ENCODE results near the gene MYMK.

The MYMK gene

DNA sequence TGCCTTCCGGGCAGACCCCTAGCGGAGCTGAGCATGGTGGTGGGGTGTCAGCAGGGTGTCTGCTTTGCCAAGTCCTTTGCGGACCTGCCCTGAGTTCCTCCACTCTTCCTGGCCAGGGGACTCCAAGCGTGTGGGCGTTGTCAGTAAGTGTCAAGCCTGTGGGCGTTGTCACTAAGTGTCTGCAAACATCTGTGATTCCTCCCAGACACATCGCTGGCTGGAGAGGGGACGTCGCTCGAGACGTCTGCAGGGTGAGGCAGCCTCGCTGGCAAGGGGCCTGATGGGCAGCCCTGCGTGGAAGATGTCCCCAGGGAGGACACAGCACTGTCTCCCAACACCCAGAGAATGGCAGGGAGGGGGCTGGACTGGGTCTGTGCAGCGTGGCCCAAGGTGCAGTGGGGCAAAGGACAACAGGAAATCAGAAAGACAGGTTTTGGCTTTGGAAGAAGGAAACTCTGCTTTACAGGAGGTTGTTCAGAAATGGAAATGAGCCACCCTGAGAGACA, 38.6 kb upstream of the MYMK start:
- in situ Hi-C loops (cut with HindIII; ENCODE audit: low sequenced_read_pairs): no loop called here
- TF ChIP-seq CTCF (IDR thresholded peaks at IDR 0.05; ENCODE audit: low read depth, low read length): no peak
- H3K4me3 ChIP-seq (ENCODE audit: low read depth, low read length): no peak overlapping the region
- DNase-seq (ENCODE audit: low read depth, low spot score): no peak

DNA sequence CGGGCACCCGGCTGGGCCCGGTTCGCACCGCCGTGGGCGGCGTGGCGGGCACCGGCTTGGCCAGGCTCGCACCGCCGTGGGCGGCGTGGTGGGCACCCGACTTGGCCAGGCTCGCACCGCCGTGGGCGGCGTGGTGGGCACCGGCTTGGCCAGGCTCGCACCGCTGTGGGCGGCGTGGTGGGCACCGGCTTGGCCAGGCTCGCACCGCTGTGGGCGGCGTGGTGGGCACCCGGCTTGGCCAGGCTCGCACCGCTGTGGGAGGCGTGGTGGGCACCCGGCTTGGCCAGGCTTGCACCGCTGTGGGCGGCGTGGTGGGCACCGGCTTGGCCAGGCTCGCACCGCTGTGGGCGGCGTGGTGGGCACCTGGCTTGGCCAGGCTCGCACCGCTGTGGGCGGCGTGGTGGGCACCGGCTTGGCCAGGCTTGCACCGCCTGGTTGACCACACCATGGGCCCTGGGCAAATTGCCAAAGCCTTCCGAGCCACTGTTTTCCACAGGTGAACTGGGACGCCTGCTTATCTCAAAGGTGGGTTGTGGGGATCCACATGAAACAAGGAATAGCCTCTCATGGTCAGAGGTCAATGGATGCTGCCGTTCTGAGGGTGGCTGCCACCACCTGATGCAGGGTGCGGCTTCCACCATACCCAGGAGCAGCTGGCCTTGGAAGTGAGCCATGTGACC, 38.0 kb upstream of the MYMK start:
- no peak for DNase-seq (ENCODE audit: low read depth, low spot score)
- no peak for TF ChIP-seq CTCF (IDR thresholded peaks at IDR 0.05; ENCODE audit: low read depth, low read length)
- no peak overlapping the region for H3K4me3 ChIP-seq (ENCODE audit: low read depth, low read length)
- in situ Hi-C loops (cut with HindIII; ENCODE audit: low sequenced_read_pairs): no loop called here

GRCh38 chr9:133561976-133562554, 37.3 kb upstream of the MYMK start:
- no peak for TF ChIP-seq CTCF (IDR thresholded peaks at IDR 0.05; ENCODE audit: low read depth, low read length)
- in situ Hi-C loops (cut with HindIII; ENCODE audit: low sequenced_read_pairs): no loop called here
- no peak overlapping the region for H3K4me3 ChIP-seq (ENCODE audit: low read depth, low read length)
- no peak for DNase-seq (ENCODE audit: low read depth, low spot score)

DNA sequence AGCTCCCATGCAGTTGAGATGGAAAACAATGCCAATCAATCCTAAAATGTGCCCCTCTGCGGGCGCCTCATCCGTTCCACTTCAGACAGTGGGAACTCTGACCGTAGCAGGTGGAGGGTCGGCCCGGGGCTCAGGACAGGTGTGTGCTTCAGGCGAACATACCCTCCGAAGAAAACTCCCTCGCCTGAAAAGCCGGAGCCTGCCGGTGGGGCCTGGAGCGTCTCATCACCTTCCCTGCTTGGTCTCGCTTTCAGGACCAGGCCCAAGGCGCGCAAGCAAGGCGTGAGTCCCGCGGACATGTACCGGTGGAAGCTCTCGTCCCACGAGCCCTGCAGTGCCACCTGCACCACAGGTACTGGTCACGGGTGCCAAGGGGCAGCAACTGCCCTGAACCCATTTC, 36.2 kb upstream of the MYMK start:
- in situ Hi-C loops (cut with HindIII; ENCODE audit: low sequenced_read_pairs): no loop called here
- H3K4me3 ChIP-seq (ENCODE audit: low read depth, low read length): no peak overlapping the region
- DNase-seq (ENCODE audit: low read depth, low spot score): no peak
- TF ChIP-seq CTCF (IDR thresholded peaks at IDR 0.05; ENCODE audit: low read depth, low read length): no peak

DNA sequence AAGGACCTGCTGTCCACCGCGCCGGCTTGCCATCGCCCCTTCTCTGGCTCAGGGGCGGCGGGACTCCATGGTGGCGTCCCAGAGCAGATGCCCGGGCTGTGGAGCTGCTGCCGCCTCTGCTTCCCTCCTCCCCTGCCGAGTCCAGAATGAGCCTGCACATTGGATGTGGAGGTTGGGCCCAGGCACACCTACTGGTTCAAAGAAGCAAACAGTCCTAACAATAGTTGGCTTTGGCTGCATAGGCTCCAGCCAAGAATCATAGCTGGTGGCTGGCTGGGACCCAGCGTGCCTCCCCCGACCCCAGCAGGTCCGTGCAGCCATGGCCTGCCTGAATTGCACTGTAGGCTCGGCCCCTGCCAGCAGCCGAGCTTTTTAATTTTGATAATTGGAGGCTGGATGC, 35.6 kb upstream of the MYMK start:
- in situ Hi-C loops (cut with HindIII; ENCODE audit: low sequenced_read_pairs): no loop called here
- no peak for TF ChIP-seq CTCF (IDR thresholded peaks at IDR 0.05; ENCODE audit: low read depth, low read length)
- no peak for DNase-seq (ENCODE audit: low read depth, low spot score)
- H3K4me3 ChIP-seq (ENCODE audit: low read depth, low read length): no peak overlapping the region

GRCh38 chr9:133558191-133559126, 33.7 kb upstream of the MYMK start:
- no peak for TF ChIP-seq CTCF (IDR thresholded peaks at IDR 0.05; ENCODE audit: low read depth, low read length)
- DNase-seq (ENCODE audit: low read depth, low spot score): peak; percentile 84
- no peak overlapping the region for H3K4me3 ChIP-seq (ENCODE audit: low read depth, low read length)
- in situ Hi-C loops (cut with HindIII; ENCODE audit: low sequenced_read_pairs): no loop called here

Data from astrocyte of the spinal cord (primary cell).